ENCODE data around the gene HNRNPR. TPM values are rescaled to one million over a fixed set of nuclear protein-coding genes. Genes with fewer than 3 reads are reported as not detected.

The HNRNPR gene
- polyA plus RNA-seq, 1 donor (not counting 4 experiments of a cell fraction or from before 2014, with no cell fraction given): 169 TPM

- no peak overlapping the region for H3K27ac ChIP-seq (ENCODE audit: control insufficient read depth, insufficient read depth, low read length)
- no peak for TF ChIP-seq CTCF (optimal IDR thresholded peaks at IDR 0.05 in 1 of 3, IDR thresholded peaks at IDR 0.05 in 1 of 3, conservative IDR thresholded peaks at IDR 0.05 in 1 of 3; ENCODE audit: extremely low read depth in 1 of 3, insufficient read depth in 2 of 3, low read length in 3 of 3)
- no peak for TF ChIP-seq EZH2 (IDR thresholded peaks at IDR 0.05; ENCODE audit: low read length)
- no peaks in the 10 kb centered on the region for H3K9me3 ChIP-seq (ENCODE audit: control insufficient read depth, low read depth, low read length)
- FAIRE-seq (peak; percentile 59), DNase-seq (ENCODE audit: low read depth, low spot score) (no peak)
- no peaks in the 10 kb centered on the region for H3K36me3 ChIP-seq (ENCODE audit: control insufficient read depth in 2 of 2, extremely low read depth in 1 of 2, insufficient read depth in 2 of 2, low read length in 2 of 2)
- peaks cover 3% of the 10 kb centered on the region for H3K4me1 ChIP-seq (ENCODE audit: control insufficient read depth, extremely low read depth, insufficient read depth, low read length)
- no peaks in the 10 kb centered on the region for H4K20me1 ChIP-seq (ENCODE audit: control insufficient read depth, extremely low read depth, insufficient read depth, low read length)
- H3K27me3 ChIP-seq (ENCODE audit: control insufficient read depth, extremely low read depth, insufficient read depth, low read length): no peaks in the 10 kb centered on the region
- no peak overlapping the region for H3K4me3 ChIP-seq (ENCODE audit: control insufficient read depth in 2 of 3, extremely low read depth in 1 of 3, insufficient read depth in 2 of 3, low read depth in 1 of 3, low read length in 3 of 3)
- no peaks in the 10 kb centered on the region for H3K9me1 ChIP-seq (ENCODE audit: control insufficient read depth, extremely low read depth, insufficient read depth, low read length)
- no peak overlapping the region for H3K4me2 ChIP-seq (ENCODE audit: control insufficient read depth, extremely low read depth, insufficient read depth, low read depth, low read length)
- dilution Hi-C loops (cut with MboI; ENCODE audit: extremely low pct_ligation_motif_present, low sequenced_read_pairs): no loop called here
- no peak overlapping the region for H3K9ac ChIP-seq (ENCODE audit: control insufficient read depth, extremely low read depth, insufficient read depth, low read length)
- H3K79me2 ChIP-seq (ENCODE audit: control insufficient read depth, insufficient read depth, low read length): no peaks in the 10 kb centered on the region
- no peak overlapping the region for H2AFZ ChIP-seq (ENCODE audit: control insufficient read depth, low read length)
Measured at GRCh38 chr1:23392125-23392855, 48.2 kb upstream of the HNRNPR start.

GRCh38 chr1:23389837-23390321 is 45.8 kb upstream of the HNRNPR start:
- Histone ChIP-seq H3K4me2 (ENCODE audit: control insufficient read depth, extremely low read depth, insufficient read depth, low read depth, low read length) (no peak overlapping the region), H3K27me3 (ENCODE audit: control insufficient read depth, extremely low read depth, insufficient read depth, low read length) (no peaks in the 10 kb centered on the region), H3K27ac (ENCODE audit: control insufficient read depth, insufficient read depth, low read length) (no peak overlapping the region), H3K9me3 (ENCODE audit: control insufficient read depth, low read depth, low read length) (no peaks in the 10 kb centered on the region), H3K9me1 (ENCODE audit: control insufficient read depth, extremely low read depth, insufficient read depth, low read length) (no peaks in the 10 kb centered on the region), H4K20me1 (ENCODE audit: control insufficient read depth, extremely low read depth, insufficient read depth, low read length) (no peaks in the 10 kb centered on the region), H3K79me2 (ENCODE audit: control insufficient read depth, insufficient read depth, low read length) (no peaks in the 10 kb centered on the region), H3K4me3 (ENCODE audit: control insufficient read depth in 2 of 3, extremely low read depth in 1 of 3, insufficient read depth in 2 of 3, low read depth in 1 of 3, low read length in 3 of 3) (no peak overlapping the region), H3K4me1 (ENCODE audit: control insufficient read depth, extremely low read depth, insufficient read depth, low read length) (peaks cover 5% of the 10 kb centered on the region), H2AFZ (ENCODE audit: control insufficient read depth, low read length) (no peak overlapping the region), H3K36me3 (ENCODE audit: control insufficient read depth in 2 of 2, extremely low read depth in 1 of 2, insufficient read depth in 2 of 2, low read length in 2 of 2) (no peaks in the 10 kb centered on the region), H3K9ac (ENCODE audit: control insufficient read depth, extremely low read depth, insufficient read depth, low read length) (no peak overlapping the region)
- FAIRE-seq (no peak), DNase-seq (ENCODE audit: low read depth, low spot score) (no peak)
- no peak for TF ChIP-seq CTCF (optimal IDR thresholded peaks at IDR 0.05 in 1 of 3, IDR thresholded peaks at IDR 0.05 in 1 of 3, conservative IDR thresholded peaks at IDR 0.05 in 1 of 3; ENCODE audit: extremely low read depth in 1 of 3, insufficient read depth in 2 of 3, low read length in 3 of 3)
- no peak for TF ChIP-seq EZH2 (IDR thresholded peaks at IDR 0.05; ENCODE audit: low read length)
- dilution Hi-C loops (cut with MboI; ENCODE audit: extremely low pct_ligation_motif_present, low sequenced_read_pairs): no loop called here
